Measurements from ENCODE around the gene EFCAB9.

The EFCAB9 gene

DNA sequence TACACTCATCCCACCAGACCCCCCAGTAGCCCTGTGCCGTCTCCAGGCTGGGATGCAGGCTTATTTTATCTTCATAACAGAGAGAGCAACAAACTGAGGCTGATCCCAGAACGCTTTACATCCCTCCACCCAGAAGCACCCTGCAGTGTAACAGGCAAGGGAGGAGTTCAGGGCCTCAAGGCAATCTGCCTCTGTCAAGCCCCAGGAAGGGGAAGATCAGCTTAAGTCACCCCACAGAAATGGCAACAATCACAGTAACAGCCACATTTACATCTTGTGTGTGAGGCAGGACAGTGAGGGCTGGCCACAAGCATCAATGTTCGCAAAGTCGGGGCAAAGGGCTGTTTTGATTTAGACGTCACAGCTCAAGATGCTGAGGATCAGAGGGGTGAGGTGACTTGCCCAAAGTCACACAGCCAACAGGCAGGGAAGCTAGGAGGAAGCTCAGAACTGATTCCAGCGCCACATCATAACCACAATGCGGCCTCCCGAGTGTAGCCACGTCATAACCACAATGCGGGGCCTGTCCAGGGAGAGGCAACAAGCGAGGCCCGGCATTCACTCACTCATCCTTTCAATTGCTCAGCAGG is 20.3 kb upstream of the EFCAB9 start:
- no peaks in the 10 kb centered on the region for H3K36me3 ChIP-seq
- no peak for DNase-seq
- H3K4me3 ChIP-seq (ENCODE audit: low read depth, low read length) = no peak overlapping the region
- H3K9me3 ChIP-seq (ENCODE audit: severe bottlenecking) = no peaks in the 10 kb centered on the region
- no peaks in the 10 kb centered on the region for H3K27me3 ChIP-seq (ENCODE audit: insufficient read depth, low read depth, severe bottlenecking)
- TF ChIP-seq, protein P1, sequence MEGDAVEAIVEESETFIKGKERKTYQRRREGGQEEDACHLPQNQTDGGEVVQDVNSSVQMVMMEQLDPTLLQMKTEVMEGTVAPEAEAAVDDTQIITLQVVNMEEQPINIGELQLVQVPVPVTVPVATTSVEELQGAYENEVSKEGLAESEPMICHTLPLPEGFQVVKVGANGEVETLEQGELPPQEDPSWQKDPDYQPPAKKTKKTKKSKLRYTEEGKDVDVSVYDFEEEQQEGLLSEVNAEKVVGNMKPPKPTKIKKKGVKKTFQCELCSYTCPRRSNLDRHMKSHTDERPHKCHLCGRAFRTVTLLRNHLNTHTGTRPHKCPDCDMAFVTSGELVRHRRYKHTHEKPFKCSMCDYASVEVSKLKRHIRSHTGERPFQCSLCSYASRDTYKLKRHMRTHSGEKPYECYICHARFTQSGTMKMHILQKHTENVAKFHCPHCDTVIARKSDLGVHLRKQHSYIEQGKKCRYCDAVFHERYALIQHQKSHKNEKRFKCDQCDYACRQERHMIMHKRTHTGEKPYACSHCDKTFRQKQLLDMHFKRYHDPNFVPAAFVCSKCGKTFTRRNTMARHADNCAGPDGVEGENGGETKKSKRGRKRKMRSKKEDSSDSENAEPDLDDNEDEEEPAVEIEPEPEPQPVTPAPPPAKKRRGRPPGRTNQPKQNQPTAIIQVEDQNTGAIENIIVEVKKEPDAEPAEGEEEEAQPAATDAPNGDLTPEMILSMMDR (IDR thresholded peaks at IDR 0.05; ENCODE audit: low read depth, low read length) = no peak
- H3K27ac ChIP-seq = no peak overlapping the region

DNA sequence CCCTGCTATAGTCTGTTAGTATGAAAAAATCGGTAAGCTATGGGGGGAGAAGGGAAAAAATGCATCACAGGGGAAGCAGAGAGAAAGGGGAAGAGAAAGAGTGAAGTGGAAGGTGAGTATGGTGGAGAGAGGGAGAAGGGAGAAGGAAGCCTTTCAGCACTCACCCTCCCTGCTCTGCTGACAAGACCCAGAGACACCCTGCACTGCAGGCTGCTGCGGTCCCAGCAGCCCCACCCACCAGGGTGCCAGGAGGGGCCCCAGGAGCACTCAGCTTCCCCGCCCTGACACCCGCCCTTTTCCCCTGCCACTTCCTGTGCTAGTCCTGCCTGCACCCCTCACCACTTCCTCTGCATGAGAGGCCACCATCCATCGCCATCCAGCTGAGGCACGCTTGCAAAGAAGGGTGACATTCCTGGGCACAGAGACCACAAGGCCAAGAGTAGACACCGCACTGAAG is 18.7 kb upstream of the EFCAB9 start:
- H3K27me3 ChIP-seq (ENCODE audit: insufficient read depth, low read depth, severe bottlenecking) = no peaks in the 10 kb centered on the region
- DNase-seq = no peak
- no peak overlapping the region for H3K27ac ChIP-seq
- H3K9me3 ChIP-seq (ENCODE audit: severe bottlenecking) = no peaks in the 10 kb centered on the region
- TF ChIP-seq, protein P1 (IDR thresholded peaks at IDR 0.05; ENCODE audit: low read depth, low read length) = no peak
- H3K36me3 ChIP-seq = no peaks in the 10 kb centered on the region
- H3K4me3 ChIP-seq (ENCODE audit: low read depth, low read length) = no peak overlapping the region

DNA sequence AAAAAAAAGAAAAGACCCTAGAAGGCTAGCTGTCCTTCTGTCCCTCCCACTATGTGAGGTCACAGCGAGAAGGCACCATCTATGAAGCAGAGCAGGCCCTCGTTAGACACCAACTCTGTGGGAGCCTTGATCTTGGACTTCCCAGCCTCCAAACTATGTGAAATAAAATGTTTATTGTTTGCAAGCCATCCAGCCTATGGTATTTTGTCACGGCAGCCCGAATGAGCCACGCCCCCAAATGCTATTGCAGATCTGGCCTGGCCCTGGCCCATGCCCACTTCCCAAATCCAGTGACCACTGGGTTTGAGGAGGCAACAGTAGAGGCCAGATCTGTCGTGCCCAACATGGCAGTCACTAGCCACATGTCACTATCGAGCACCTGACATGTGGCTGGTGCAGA is 16.8 kb upstream of the EFCAB9 start:
- TF ChIP-seq, protein P1 (IDR thresholded peaks at IDR 0.05; ENCODE audit: low read depth, low read length) = no peak
- no peak for DNase-seq
- no peaks in the 10 kb centered on the region for H3K36me3 ChIP-seq
- no peaks in the 10 kb centered on the region for H3K27me3 ChIP-seq (ENCODE audit: insufficient read depth, low read depth, severe bottlenecking)
- H3K27ac ChIP-seq = no peak overlapping the region
- H3K9me3 ChIP-seq (ENCODE audit: severe bottlenecking) = no peaks in the 10 kb centered on the region
- no peak overlapping the region for H3K4me3 ChIP-seq (ENCODE audit: low read depth, low read length)

DNA sequence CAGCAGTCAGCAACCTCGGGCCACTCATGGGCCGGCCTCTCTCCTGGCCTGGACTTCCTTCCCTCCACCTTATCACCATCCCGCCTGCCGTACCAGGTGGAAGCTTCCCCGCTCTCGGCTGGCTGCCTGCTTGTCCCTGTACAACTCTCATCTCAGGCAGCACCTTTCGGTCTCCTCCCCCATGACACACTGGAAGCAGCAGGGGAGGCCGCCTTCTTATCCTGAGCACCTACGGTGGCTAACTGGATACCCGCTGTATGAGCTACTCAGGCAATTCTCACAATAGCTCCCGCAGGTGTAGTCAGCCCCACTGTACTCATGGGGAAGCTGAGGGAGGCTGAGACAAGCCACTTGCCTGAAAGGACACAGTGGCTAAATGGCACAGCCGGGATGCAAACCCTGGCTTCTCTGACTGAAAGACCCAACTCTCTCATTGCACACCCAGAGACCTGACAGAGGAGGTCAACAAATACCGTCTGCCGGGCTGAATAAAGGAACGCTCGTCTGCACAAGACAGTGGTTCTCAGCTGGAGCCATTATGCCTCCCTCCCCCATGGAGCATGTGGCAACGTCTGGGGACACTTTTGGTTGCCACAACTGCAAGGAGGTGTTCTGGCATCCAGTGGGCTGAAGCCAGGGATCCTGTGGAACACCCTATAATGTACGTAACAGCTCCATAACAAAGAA is 15.5 kb upstream of the EFCAB9 start:
- no peak overlapping the region for H3K27ac ChIP-seq
- H3K27me3 ChIP-seq (ENCODE audit: insufficient read depth, low read depth, severe bottlenecking) = no peaks in the 10 kb centered on the region
- H3K9me3 ChIP-seq (ENCODE audit: severe bottlenecking) = no peaks in the 10 kb centered on the region
- H3K4me3 ChIP-seq (ENCODE audit: low read depth, low read length) = no peak overlapping the region
- DNase-seq = no peak
- TF ChIP-seq, protein P1 (IDR thresholded peaks at IDR 0.05; ENCODE audit: low read depth, low read length) = no peak
- H3K36me3 ChIP-seq = no peaks in the 10 kb centered on the region

DNA sequence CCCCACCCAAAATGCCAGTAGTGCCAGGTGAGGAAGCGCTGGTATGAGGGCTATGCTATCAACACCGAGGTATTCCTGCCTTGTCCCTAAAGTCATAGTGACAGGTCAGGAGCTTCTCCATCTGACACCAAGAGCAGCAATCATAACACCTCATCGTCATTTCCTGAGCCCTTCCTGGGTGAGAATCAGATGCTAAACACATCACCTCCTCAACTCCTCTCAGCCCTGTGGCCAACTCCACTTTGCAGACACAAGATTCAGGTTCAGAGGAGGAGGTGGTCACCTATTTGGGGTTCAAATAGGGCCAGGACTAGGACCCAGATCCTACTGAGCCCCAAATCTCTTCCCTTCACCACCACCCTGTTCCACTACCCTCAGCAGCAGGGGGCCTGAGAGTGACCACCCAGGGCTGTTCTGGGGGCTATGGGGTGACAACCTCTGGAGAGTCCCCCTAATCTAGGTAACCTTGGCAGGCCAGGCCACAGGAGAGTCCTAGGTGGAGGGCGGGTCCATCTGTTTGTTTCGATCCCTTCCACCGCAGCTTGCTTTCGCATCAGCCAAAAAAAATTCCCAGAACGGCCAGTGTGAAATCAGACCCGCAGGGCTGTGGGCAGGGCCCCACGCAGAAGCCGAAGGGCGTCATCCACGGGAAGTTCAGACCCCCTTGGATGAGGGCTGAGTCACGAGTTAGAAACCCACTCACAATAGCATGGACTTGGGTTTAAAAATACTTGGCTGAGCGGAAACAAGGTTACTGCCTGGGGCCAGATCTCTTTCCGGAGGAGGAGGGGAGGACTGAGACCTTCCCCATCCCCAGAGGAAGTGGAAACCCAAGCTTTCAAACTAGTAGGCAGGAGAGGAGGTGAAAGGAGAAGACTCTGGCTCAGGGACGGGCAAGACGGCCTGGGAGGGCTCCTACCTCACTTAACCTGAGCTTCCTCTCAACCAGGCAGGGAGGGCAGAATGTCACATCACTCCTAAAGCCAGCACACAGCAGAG is 14.7 kb upstream of the EFCAB9 start:
- no peaks in the 10 kb centered on the region for H3K9me3 ChIP-seq (ENCODE audit: severe bottlenecking)
- H3K27me3 ChIP-seq (ENCODE audit: insufficient read depth, low read depth, severe bottlenecking) = no peaks in the 10 kb centered on the region
- DNase-seq = no peak
- no peak overlapping the region for H3K4me3 ChIP-seq (ENCODE audit: low read depth, low read length)
- H3K36me3 ChIP-seq = no peaks in the 10 kb centered on the region
- TF ChIP-seq, protein P1 (IDR thresholded peaks at IDR 0.05; ENCODE audit: low read depth, low read length) = no peak
- no peak overlapping the region for H3K27ac ChIP-seq
